ENCODE data around the gene DPF1.

- TF ChIP-seq CTCF (IDR thresholded peaks at IDR 0.05; ENCODE audit: insufficient read depth, low read depth, low read length), result no peak
- TF ChIP-seq EZH2 (IDR thresholded peaks at IDR 0.05; ENCODE audit: insufficient read depth, low read length), result no peak
Measured at GRCh38 chr19:38204096-38204495, 19.9 kb downstream of the DPF1 start.

All from astrocyte (in vitro differentiated cells and primary cell).